ENCODE data around the gene BOLA1.

The BOLA1 gene

GRCh38 chr1:149925345-149925744, 26.0 kb downstream of the BOLA1 start:
- H3K4me3 Mint-ChIP-seq: peak overlapping the region; percentile 73
- peaks cover 57% of the 10 kb centered on the region for H3K4me1 Mint-ChIP-seq
- DNase-seq: no peak
- H3K27ac Mint-ChIP-seq: peak overlapping the region; percentile 23
- H3K27me3 Mint-ChIP-seq (ENCODE audit: low read depth, poor library complexity): peaks cover 5% of the 10 kb centered on the region
- no peaks in the 10 kb centered on the region for H3K9me3 Mint-ChIP-seq
- no peak for TF ChIP-seq CTCF (IDR thresholded peaks at IDR 0.05)
- H3K36me3 Mint-ChIP-seq (ENCODE audit: low read depth): peaks cover 47% of the 10 kb centered on the region

- peaks cover 47% of the 10 kb centered on the region for H3K36me3 Mint-ChIP-seq (ENCODE audit: low read depth)
- H3K27me3 Mint-ChIP-seq (ENCODE audit: low read depth, poor library complexity): peaks cover 5% of the 10 kb centered on the region
- DNase-seq: no peak
- no peak overlapping the region for H3K27ac Mint-ChIP-seq
- no peak for TF ChIP-seq CTCF (IDR thresholded peaks at IDR 0.05)
- no peaks in the 10 kb centered on the region for H3K9me3 Mint-ChIP-seq
- H3K4me3 Mint-ChIP-seq: peak overlapping the region; percentile 100
- H3K4me1 Mint-ChIP-seq: peaks cover 57% of the 10 kb centered on the region
These were observed 26.4 kb downstream of the BOLA1 start for GRCh38 chr1:149925751-149926150.

- Mint-ChIP-seq H3K36me3 (ENCODE audit: low read depth) (peaks cover 47% of the 10 kb centered on the region), H3K9me3 (no peaks in the 10 kb centered on the region), H3K27me3 (ENCODE audit: low read depth, poor library complexity) (peaks cover 5% of the 10 kb centered on the region), H3K4me1 (peaks cover 57% of the 10 kb centered on the region), H3K27ac (no peak overlapping the region), H3K4me3 (peak overlapping the region; percentile 100)
- no peak for TF ChIP-seq CTCF (IDR thresholded peaks at IDR 0.05)
- DNase-seq: no peak
These were observed 26.9 kb downstream of the BOLA1 start for GRCh38 chr1:149926296-149926695.

- H3K27me3 Mint-ChIP-seq (ENCODE audit: low read depth, poor library complexity): peaks cover 5% of the 10 kb centered on the region
- H3K4me3 Mint-ChIP-seq: peak overlapping the region; percentile 100
- H3K9me3 Mint-ChIP-seq: no peaks in the 10 kb centered on the region
- H3K4me1 Mint-ChIP-seq: peaks cover 50% of the 10 kb centered on the region
- TF ChIP-seq CTCF (IDR thresholded peaks at IDR 0.05): no peak
- peak overlapping the region; percentile 98 for H3K27ac Mint-ChIP-seq
- H3K36me3 Mint-ChIP-seq (ENCODE audit: low read depth): peaks cover 48% of the 10 kb centered on the region
- no peak for DNase-seq
These were observed 27.7 kb downstream of the BOLA1 start for GRCh38 chr1:149927056-149927562.

GRCh38 chr1:149927563-149928400, 28.4 kb downstream of the BOLA1 start, which contains the start of gene SF3B4:
TSS of gene SF3B4 (minus strand) at chr1:149927803. CDS start at chr1:149927759, 44 bp downstream.
- H3K9me3 Mint-ChIP-seq: no peaks in the 10 kb centered on the region
- H3K36me3 Mint-ChIP-seq (ENCODE audit: low read depth): peaks cover 46% of the 10 kb centered on the region
- DNase-seq: peak; percentile 95
- peaks cover 5% of the 10 kb centered on the region for H3K27me3 Mint-ChIP-seq (ENCODE audit: low read depth, poor library complexity)
- H3K4me1 Mint-ChIP-seq: peaks cover 50% of the 10 kb centered on the region
- H3K4me3 Mint-ChIP-seq: peak within 1 kb of the TSS; percentile 100
- no peak for TF ChIP-seq CTCF (IDR thresholded peaks at IDR 0.05)
- H3K27ac Mint-ChIP-seq: peak within 1 kb of the TSS; percentile 98

Data from nephron progenitor cell (in vitro differentiated cells).